HG03045 (cell line): ENCODE measurements around the gene PTRH1.

Experiments used
- ATAC-seq: cut with Tn5 transposase; IDR thresholded peaks from one replicate; pipeline ENCODE4 v1.9.1; 2021; ENCODE audit warnings: mild to moderate bottlenecking, moderate library complexity; ENCODE audit not compliant: unreplicated experiment

PTRH1 gene

DNA sequence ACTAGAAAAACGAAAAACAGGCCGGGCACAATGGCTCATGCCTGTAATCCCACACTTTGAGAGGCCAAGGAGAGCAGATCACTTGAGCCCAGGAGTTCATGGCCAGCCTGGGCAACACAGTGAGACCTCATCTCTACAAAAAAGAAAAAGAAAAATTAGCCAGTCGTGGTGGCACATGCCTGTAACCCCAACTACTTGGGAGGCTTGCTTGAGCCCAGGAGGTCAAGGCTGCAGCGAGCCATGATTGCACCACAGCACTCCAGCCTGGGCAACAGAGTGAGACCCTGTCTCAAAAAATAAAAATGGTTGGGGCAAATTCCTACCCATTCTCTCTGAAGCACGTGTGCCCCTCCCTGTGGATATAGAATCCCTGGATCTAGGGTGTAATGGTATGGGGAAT is 17.1 kb downstream of the PTRH1 start:
- ATAC-seq, result no peak

DNA sequence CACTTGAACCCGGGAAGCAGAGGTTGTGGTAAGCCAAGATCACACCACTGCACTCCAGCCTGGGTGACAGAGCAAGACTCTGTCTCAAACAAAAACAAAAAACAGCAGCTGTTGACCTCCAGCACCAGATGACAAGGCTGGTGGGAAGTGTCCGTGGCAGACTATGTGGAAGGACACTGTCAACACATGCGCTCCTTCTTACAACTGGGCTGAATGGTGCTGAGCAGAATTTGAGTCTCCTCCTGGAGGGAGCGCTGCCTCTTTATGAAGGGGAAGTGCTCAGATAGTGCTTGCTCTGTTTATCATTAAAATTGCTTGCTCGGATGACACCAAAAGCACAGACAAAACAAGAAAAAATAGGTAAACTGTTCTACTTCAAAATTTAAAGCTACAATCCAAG is 17.9 kb downstream of the PTRH1 start:
- ATAC-seq, result no peak

DNA sequence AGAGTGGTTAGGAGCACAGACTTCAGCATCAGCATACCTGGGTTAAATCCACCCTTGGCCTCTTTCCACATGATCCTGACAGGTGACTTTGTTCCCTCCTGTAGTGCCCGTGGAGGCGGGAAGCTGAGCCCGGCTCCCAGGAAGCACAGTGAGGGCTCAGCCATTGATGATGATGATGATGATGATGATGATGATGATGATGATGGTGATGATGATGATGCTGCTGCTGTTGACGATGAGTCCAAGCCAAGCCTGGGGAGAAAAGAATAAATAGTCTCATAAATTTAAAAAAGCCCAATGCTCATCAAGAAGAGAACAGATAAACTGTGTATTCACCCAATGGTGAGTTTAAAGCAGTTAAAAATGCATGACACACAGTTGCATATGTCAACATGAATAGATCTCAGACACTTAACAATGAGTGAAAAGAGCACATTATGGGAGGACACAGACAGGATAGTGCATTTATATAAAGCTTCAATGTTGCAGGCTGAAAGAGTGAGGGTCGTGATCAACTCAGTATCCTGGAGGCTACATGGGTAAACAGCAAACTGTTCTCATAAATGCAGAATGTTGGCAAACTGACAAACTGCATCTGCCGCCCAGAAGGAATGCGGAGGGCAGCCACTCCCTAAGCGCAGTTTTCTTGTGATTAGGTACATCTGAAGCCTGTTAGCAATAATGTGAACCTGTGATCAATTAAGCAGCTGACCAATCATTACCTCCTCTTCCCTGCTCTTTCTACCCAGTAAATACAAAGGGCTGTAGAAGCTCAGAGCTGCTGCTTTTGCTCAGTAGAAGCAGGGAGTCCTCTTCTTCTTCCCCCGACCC is 20.4 kb downstream of the PTRH1 start:
- ATAC-seq, result no peak

- ATAC-seq, result no peak
Observed at GRCh38 chr9:127693697-127694096, 21.8 kb downstream of the PTRH1 start.

- ATAC-seq, result no peak
Observed at GRCh38 chr9:127693143-127693542, 22.3 kb downstream of the PTRH1 start.

GRCh38 chr9:127692071-127692470 is 23.4 kb downstream of the PTRH1 start:
- ATAC-seq, result no peak

DNA sequence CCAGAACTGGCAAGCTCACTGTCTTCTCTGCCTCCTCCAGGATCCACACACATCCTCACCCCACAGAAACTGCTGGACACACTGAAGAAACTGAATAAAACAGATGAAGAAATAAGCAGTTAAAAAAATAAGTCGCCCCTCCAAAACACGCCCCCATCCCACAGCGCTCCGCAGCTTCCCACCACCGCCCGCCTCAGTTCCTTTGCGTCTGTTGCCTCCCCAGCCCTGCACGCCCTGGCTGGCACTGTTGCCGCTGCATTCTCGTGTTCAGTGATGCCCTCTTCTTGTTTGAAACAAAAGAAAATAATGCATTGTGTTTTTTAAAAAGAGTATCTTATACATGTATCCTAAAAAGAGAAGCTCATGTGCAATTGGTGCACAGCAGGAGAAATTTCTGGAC is 24.7 kb downstream of the PTRH1 start:
- ATAC-seq, result no peak

GRCh38 chr9:127689329-127690000 is 26.0 kb downstream of the PTRH1 start:
- no peak for ATAC-seq

DNA sequence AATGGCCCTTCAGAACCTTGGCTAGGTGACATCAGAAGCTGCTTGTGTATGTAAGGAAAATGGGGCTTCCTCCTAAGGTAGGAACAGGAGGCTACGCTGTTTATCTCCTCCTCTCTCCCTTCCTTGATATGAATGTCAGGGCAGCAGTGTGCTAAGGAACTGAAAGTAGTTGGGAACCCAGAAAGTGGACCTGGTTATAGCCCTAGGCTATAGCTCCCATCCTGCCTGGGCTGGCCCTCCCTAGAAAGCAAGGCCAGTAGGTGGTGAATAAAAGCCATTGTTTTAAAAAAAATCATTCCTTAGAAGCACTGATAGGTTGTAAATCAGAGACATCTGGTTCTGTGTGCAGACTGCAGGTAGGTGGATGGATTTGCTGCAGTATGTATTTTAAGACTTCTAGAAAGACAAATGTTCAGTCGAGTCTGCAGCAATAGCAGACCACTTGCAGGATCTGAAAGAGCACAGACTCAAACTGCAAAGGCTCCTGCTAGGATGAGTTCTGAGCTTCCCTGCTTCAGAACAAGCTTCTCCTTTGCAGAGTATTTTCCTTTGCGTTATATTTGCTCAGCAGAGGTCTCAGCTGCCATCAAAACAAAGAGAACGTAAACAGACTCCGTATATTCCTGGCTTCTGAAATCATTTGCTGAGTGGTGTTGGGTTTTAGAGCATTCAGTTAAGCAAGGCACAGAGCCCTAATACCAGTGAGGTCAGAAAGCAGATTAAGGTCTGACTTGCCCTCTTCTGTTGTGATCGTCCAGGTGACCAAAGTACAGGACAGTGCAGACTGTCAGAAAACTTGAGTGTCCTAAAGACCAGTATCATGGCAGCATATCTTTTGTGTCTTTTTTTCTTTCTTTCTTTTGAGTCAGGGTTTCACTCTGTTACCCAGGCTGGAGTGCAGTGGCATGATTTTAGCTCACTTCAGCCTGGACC is 28.7 kb downstream of the PTRH1 start:
- no peak for ATAC-seq

GRCh38 chr9:127684576-127684975 is 30.9 kb downstream of the PTRH1 start:
- no peak for ATAC-seq

- no peak for ATAC-seq
Observed at GRCh38 chr9:127683723-127684122, 31.7 kb downstream of the PTRH1 start.

DNA sequence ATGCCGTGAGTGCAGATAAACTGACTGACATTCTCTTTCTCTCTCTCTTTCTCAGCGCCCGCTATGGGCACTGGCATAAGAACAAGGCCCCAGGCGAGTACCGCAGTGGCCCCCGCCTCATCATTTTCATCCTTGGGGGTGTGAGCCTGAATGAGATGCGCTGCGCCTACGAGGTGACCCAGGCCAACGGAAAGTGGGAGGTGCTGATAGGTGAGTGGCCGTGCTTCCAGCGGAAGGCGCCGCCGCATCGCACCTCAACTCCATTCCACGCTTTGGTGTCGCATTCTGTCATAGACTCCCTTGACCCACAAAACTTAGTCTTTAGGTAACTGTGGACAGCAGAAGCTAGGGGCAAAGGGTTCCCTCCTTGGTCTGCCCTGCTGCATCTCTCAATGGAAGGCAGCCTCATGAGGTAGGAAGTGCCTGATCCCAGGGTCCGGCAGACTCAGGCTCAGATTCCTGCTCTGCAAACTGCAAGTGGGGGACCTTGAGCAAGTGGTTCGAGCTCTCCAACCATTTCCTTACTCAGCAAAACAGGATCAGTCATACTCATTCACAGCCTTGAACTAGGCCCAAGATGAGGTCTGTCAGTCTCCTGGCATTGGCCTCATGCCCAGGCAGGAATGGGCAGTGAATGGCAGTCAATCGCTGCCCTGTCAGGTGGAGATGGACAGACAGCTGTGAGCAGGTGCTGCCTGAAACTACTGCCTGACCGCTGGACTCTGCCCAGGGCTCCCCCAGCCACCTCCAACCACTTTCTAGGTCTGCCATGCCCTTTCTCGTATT is 32.9 kb downstream of the PTRH1 start:
- no peak for ATAC-seq

GRCh38 chr9:127680846-127681245 is 34.6 kb downstream of the PTRH1 start:
- no peak for ATAC-seq

DNA sequence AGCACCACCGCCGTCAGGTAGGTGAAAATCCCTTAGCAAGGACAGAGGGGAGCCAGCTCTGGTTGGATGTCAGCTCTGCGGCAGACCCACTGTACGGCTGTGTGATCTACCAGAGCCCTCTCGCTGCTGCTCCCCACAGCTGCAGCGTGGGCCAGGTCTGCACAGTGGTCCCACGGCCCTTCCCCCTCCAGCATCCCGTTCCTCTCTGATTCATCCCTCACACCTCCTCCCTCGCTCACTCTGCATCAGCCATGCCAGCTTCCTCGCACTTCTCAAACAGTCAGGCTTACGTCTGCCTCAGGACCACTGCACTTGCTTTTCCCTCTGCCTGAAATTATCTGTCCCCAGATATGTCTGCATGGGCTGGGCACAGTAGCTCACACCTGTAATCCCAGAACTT is 35.2 kb downstream of the PTRH1 start:
- no peak for ATAC-seq

DNA sequence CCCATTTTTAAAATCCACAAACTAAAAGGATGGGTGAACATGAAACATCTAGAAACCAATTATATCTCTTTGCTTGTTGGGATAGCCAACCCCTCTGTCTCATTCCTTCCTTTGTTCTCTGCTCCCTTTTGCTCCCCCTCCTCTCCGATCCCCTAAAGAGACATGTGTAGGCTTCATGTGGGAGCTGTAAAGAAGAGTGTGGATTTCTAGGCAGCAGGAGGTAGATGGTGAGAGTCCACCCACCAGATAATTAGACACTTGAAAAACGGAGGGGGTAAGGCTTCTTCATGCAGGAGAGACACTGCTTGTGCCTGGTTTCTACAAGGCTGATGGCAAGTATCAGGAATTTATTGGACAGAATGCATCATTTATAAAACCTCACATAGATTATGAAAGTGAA is 36.0 kb downstream of the PTRH1 start:
- ATAC-seq, result no peak

DNA sequence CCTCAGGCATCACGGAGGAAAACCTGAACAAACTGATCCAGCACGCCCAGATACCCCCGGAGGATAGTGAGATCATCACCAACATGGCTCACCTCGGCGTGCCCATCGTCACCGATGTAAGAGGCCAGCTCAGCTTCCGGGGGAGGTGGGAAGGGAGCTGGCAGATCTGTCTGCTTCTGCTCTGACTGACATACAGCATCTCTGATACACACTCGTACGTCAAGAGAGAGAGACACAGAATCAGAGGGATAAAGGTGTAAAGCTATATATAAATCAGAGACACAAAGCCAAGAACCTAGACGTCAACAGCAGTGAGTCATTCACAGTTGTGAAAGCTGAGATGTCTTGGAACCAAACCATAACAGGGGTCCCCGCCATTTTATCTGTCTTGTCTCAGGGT is 38.8 kb downstream of the PTRH1 start:
- ATAC-seq, result no peak

GRCh38 chr9:127673234-127673633 is 42.2 kb downstream of the PTRH1 start:
- ATAC-seq, result no peak

DNA sequence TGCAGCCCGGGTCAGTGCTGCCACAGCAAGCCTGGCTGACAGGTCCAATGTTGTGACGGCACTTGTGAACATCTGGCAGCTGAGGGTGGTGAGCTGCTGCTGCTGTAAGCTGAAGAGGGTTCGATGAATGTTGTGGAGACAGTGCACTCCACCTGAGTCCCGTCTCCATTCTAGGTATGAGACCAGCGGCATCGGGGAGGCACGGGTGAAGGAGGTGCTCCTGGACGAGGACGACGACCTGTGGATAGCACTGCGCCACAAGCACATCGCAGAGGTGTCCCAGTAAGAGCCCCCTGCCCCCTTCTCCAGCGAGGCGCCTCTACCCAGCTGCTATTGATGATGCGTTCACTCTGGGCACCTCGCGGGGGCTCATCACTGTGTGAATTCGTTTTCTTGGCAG is 47.6 kb downstream of the PTRH1 start:
- ATAC-seq, result no peak

GRCh38 chr9:127667127-127667844 is 48.2 kb downstream of the PTRH1 start:
- ATAC-seq, result no peak
